Inferior parietal cortex (tissue), 1 donor: ENCODE results near the gene FTCDNL1.
A peak's percentile ranks its signal among the peaks of the same experiment; 100 is the strongest.

ENCODE experiments used
- DNase-seq: peaks from one replicate; pipeline ENCODE4 v3.0.0-alpha.2; 2016; ENCODE audit errors: extremely low spot score

The FTCDNL1 gene

GRCh38 chr2:199791326-199791725 lies 59.7 kb downstream of the FTCDNL1 start:
- DNase-seq: no peak

- DNase-seq: no peak
Measured at GRCh38 chr2:199784512-199784911, 66.5 kb downstream of the FTCDNL1 start.

GRCh38 chr2:199779589-199779988 lies 71.4 kb downstream of the FTCDNL1 start:
- no peak for DNase-seq

- no peak for DNase-seq
Measured at GRCh38 chr2:199778655-199779054, 72.3 kb downstream of the FTCDNL1 start.

GRCh38 chr2:199777916-199778315 lies 73.1 kb downstream of the FTCDNL1 start:
- no peak for DNase-seq

- DNase-seq: no peak
Measured at GRCh38 chr2:199777315-199777714, 73.7 kb downstream of the FTCDNL1 start.

GRCh38 chr2:199775267-199775666 lies 75.7 kb downstream of the FTCDNL1 start:
- no peak for DNase-seq

- no peak for DNase-seq
Measured at GRCh38 chr2:199772035-199772976, 78.7 kb downstream of the FTCDNL1 start.

- no peak for DNase-seq
Measured at GRCh38 chr2:199770716-199771115, 80.3 kb downstream of the FTCDNL1 start.

- DNase-seq: no peak
Measured at GRCh38 chr2:199765646-199766045, 85.3 kb downstream of the FTCDNL1 start.

GRCh38 chr2:199764273-199764800 lies 86.7 kb downstream of the FTCDNL1 start:
- DNase-seq: no peak

- DNase-seq: no peak
Measured at GRCh38 chr2:199762963-199763362, 88.0 kb downstream of the FTCDNL1 start.

GRCh38 chr2:199760574-199760973 lies 90.4 kb downstream of the FTCDNL1 start:
- DNase-seq: no peak

GRCh38 chr2:199757233-199757870 lies 93.6 kb downstream of the FTCDNL1 start:
- peak; percentile 91 for DNase-seq

- no peak for DNase-seq
Measured at GRCh38 chr2:199756743-199757142, 94.2 kb downstream of the FTCDNL1 start.

GRCh38 chr2:199756211-199756610 lies 94.8 kb downstream of the FTCDNL1 start:
- no peak for DNase-seq

- no peak for DNase-seq
Measured at GRCh38 chr2:199754766-199755165, 96.2 kb downstream of the FTCDNL1 start.

- no peak for DNase-seq
Measured at GRCh38 chr2:199751492-199752120, 99.4 kb downstream of the FTCDNL1 start.

- no peak for DNase-seq
Measured at GRCh38 chr2:199749571-199749970, 101.4 kb downstream of the FTCDNL1 start.

- DNase-seq: no peak
Measured at GRCh38 chr2:199744724-199745123, 106.3 kb downstream of the FTCDNL1 start.

- DNase-seq: no peak
Measured at GRCh38 chr2:199744260-199744659, 106.7 kb downstream of the FTCDNL1 start.

GRCh38 chr2:199743415-199744120 lies 107.4 kb downstream of the FTCDNL1 start:
- no peak for DNase-seq
